Esophagus squamous epithelium (tissue), 4 donors: ENCODE results near the gene NEMP2.

Source experiments
- POLR2A ChIP-seq, 4 donors: fragments of 450-650 bp; IDR thresholded peaks; one replicate each; pipeline ENCODE4 v1.6.1; 2017; ENCODE audit warnings: antibody characterized with exemption in 4 of 4, mild to moderate bottlenecking in 4 of 4, moderate library complexity in 3 of 4
- TF ChIP-seq, protein P1 (sequence below), 6 experiments: fragments of 450-650 bp in 4 of 6; fragments of 200-600 bp in 2 of 6; sonication (generic) in 2 of 6; IDR thresholded peaks; one replicate each; pipeline ENCODE4 v1.5.1; 2016 to 2019; ENCODE audit warnings: antibody characterized with exemption in 6 of 6, mild to moderate bottlenecking in 4 of 6, moderate library complexity in 4 of 6

DNA sequence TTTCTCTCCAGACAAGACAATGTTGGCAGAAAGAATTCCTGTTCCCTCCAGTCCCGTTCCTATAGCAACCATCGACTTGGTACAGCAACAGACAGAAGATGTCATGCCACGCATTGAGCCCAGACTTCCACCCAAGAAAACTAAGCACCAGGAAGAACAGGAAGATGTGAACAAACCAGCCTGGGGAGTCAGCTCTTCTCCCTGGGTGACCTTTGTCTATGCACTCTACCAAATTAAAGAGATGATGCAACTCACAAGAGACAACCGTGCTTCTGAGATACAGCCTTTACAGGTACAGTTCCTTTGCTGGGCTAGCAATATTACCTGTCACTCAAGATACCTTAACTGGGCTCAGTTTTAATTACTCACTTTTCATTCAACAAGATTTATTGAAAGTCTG lies 37.1 kb downstream of the NEMP2 start:
- TF ChIP-seq, protein P1, sequence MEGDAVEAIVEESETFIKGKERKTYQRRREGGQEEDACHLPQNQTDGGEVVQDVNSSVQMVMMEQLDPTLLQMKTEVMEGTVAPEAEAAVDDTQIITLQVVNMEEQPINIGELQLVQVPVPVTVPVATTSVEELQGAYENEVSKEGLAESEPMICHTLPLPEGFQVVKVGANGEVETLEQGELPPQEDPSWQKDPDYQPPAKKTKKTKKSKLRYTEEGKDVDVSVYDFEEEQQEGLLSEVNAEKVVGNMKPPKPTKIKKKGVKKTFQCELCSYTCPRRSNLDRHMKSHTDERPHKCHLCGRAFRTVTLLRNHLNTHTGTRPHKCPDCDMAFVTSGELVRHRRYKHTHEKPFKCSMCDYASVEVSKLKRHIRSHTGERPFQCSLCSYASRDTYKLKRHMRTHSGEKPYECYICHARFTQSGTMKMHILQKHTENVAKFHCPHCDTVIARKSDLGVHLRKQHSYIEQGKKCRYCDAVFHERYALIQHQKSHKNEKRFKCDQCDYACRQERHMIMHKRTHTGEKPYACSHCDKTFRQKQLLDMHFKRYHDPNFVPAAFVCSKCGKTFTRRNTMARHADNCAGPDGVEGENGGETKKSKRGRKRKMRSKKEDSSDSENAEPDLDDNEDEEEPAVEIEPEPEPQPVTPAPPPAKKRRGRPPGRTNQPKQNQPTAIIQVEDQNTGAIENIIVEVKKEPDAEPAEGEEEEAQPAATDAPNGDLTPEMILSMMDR (IDR thresholded peaks at IDR 0.05): no peak
- no peak for TF ChIP-seq POLR2A (IDR thresholded peaks at IDR 0.05)
